ENCODE measurements around the gene TEX101. TPM values are rescaled to one million over a fixed set of nuclear protein-coding genes. Genes with fewer than 3 reads are reported as not detected.
A peak's percentile ranks its signal among the peaks of the same experiment; 100 is the strongest.
"Not testable (repeated sequence)": the region's sequence is repeated elsewhere in the genome, so short reads cannot be mapped to it uniquely, and the experiment has no call there.

The TEX101 gene
- total and polyA plus RNA-seq, 5 donors from 2014 or later: not detected

DNA sequence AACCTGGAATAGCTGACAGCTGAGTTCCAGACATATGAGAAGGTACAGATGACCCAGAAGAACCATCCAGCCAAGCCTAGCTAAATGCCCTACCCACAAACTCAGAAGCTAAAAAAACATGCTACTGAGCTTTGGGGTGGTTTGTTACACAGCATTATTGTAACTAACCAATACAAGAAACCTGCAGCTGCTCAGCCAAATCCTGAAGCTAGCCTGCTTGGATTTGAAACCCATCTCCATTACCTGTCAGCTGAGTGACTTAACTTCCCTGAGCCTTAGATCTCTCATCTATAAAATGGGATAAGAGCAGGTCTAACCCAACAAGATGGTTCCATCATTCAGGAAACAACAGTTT lies 25.0 kb downstream of the TEX101 start:
- Mint-ChIP-seq H3K9me3 (peaks cover 0 to 3% (median 0%) of the 10 kb centered on the region in 7 donors), H3K36me3 (no peaks in the 10 kb centered on the region), H3K27ac (peak overlapping the region in 2 of 3 donors; percentile 86 to 92), H3K27me3 (peaks cover 5% of the 10 kb centered on the region), H3K4me1 (peaks cover 10 to 60% (median 33%) of the 10 kb centered on the region in 4 donors), H3K4me3 (peak overlapping the region in 3 of 4 donors; percentile 23 to 72 (median 62))
- H3K36me3 ChIP-seq (ENCODE audit: control insufficient read depth, insufficient read depth, low read length): no peaks in the 10 kb centered on the region
- H3K4me3 ChIP-seq (ENCODE audit: low read depth, low read length): peak overlapping the region; percentile 26
- no peak overlapping the region for H3K27ac ChIP-seq (ENCODE audit: insufficient read depth, low read length, poor library complexity, severe bottlenecking)
- no peaks in the 10 kb centered on the region for H3K9me3 ChIP-seq (ENCODE audit: control insufficient read depth in 2 of 2, low read length in 2 of 2)
- ATAC-seq (ENCODE audit: low read depth in 2 of 2) (no peak), DNase-seq (no peak)
- H3K27me3 ChIP-seq (ENCODE audit: control insufficient read depth, insufficient read depth, low read length): no peaks in the 10 kb centered on the region
- peaks cover 35% of the 10 kb centered on the region for H3K4me1 ChIP-seq (ENCODE audit: control insufficient read depth, insufficient read depth, low read length, poor library complexity, severe bottlenecking)

DNA sequence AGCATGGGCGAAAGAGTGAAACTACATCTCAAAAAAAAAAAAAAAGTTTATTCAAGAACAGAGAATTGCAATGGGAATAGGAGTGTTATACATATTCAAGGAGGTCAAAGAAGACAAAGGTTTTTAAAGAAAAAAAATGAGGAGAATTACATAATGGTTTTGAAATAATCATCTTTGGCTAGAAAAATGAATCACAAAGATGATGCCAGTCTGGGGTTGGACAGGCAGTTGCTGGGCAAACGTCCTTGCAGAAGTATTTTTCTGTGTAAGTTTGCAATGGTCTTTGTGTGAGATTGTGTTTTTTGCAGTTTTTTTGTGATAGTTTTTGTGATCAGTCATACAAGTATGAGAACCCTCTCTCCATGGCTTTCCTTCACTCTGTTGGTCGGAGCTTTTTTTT lies 27.0 kb downstream of the TEX101 start:
- ATAC-seq (ENCODE audit: low read depth in 2 of 2): no peak
- peaks cover 10 to 60% (median 34%) of the 10 kb centered on the region in 4 donors for H3K4me1 Mint-ChIP-seq

DNA sequence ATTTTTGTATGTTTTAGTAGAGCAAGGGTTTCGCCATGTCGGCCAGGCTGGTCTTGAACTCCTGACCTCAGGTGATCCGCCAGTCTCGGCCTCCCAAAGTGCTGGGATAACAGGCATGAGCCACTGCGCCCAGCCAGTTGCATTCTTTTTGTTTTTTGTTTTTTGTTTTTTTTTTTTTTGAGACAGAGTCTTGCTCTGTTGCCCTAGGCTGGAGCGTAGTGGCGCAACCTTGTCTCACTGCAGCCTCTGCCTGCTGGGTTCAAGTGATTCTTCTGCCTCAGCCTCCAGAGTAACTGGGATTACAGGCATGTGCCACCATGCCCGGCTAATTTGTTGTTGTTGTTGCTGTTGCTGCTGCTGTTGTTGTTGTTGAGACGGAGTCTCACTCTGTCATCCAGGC lies 29.4 kb downstream of the TEX101 start:
- Mint-ChIP-seq H3K4me1 (peaks cover 6 to 49% (median 24%) of the 10 kb centered on the region in 4 donors), H3K27ac (peak overlapping the region in 2 of 3 donors; percentile 47 to 74)
- H3K9me3 Mint-ChIP-seq; H3K36me3 Mint-ChIP-seq; DNase-seq; H3K27ac ChIP-seq (ENCODE audit: insufficient read depth, low read length, poor library complexity, severe bottlenecking); H3K27me3 ChIP-seq (ENCODE audit: control insufficient read depth, insufficient read depth, low read length); H3K27me3 Mint-ChIP-seq; H3K4me3 Mint-ChIP-seq; H3K9me3 ChIP-seq (ENCODE audit: control insufficient read depth in 2 of 2, low read length in 2 of 2); H3K36me3 ChIP-seq (ENCODE audit: control insufficient read depth, insufficient read depth, low read length); H3K4me3 ChIP-seq (ENCODE audit: low read depth, low read length); ATAC-seq (ENCODE audit: low read depth in 2 of 2): not testable (repeated sequence)
- H3K4me1 ChIP-seq (ENCODE audit: control insufficient read depth, insufficient read depth, low read length, poor library complexity, severe bottlenecking): peaks cover 16% of the 10 kb centered on the region

More for the DNA sequence above, 27.0 kb downstream of the TEX101 start:
- no peak for DNase-seq
- Histone ChIP-seq H3K4me1 (ENCODE audit: control insufficient read depth, insufficient read depth, low read length, poor library complexity, severe bottlenecking) (peaks cover 31% of the 10 kb centered on the region), H3K27me3 (ENCODE audit: control insufficient read depth, insufficient read depth, low read length) (no peaks in the 10 kb centered on the region), H3K9me3 (ENCODE audit: control insufficient read depth in 2 of 2, low read length in 2 of 2) (no peaks in the 10 kb centered on the region), H3K36me3 (ENCODE audit: control insufficient read depth, insufficient read depth, low read length) (no peaks in the 10 kb centered on the region), H3K27ac (ENCODE audit: insufficient read depth, low read length, poor library complexity, severe bottlenecking) (no peak overlapping the region), H3K4me3 (ENCODE audit: low read depth, low read length) (no peak overlapping the region)
- peak overlapping the region in 1 of 4 donors; percentile 48 for H3K4me3 Mint-ChIP-seq
- H3K36me3 Mint-ChIP-seq: no peaks in the 10 kb centered on the region
- peak overlapping the region; percentile 31 to 93 (median 73) for H3K27ac Mint-ChIP-seq
- H3K27me3 Mint-ChIP-seq: peaks cover 5% of the 10 kb centered on the region
- peaks cover 0 to 3% (median 0%) of the 10 kb centered on the region in 7 donors for H3K9me3 Mint-ChIP-seq

DNA sequence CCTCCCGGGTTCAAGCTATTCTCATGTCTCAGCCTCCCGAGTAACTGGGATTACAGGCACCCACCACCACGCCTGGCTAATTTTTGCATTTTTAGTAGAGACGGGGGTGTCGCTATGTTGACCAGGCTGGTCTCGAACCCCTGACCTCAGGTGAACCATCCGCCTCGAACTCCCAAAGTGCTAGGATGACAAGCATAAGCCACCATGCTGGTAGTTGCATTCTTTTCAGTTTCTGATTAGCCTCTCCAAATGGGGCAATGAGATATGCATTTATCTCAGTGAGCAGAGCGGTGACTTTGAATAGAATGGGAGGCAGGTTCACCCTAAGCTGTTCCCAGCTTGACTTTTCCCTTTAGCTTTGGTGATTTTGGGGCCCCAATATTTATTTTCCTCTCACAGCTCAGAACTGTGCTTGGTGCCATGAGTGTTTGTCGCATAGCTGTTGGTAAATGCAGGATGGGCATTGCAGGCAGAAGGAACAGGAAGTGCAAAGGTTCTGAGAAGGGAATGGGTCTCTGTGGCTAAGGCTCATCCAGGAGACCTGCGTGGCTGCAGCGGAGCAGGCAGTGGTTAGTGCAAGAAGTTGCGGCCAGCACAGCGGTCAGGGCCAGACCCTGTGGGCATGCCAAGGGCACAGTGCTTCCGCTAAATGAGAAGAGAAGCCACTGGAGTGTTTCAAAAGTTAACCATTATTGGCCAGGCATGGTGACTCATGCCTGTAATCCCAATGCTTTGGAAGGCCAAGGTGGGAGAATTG lies 30.0 kb downstream of the TEX101 start:
- Histone ChIP-seq H3K9me3 (ENCODE audit: control insufficient read depth in 2 of 2, low read length in 2 of 2) (no peaks in the 10 kb centered on the region), H3K27me3 (ENCODE audit: control insufficient read depth, insufficient read depth, low read length) (no peaks in the 10 kb centered on the region), H3K27ac (ENCODE audit: insufficient read depth, low read length, poor library complexity, severe bottlenecking) (no peak overlapping the region), H3K4me1 (ENCODE audit: control insufficient read depth, insufficient read depth, low read length, poor library complexity, severe bottlenecking) (peaks cover 12% of the 10 kb centered on the region), H3K36me3 (ENCODE audit: control insufficient read depth, insufficient read depth, low read length) (no peaks in the 10 kb centered on the region), H3K4me3 (ENCODE audit: low read depth, low read length) (no peak overlapping the region)
- Mint-ChIP-seq H3K9me3 (peaks cover 0 to 3% (median 0%) of the 10 kb centered on the region in 7 donors), H3K4me3 (no peak overlapping the region), H3K27me3 (peaks cover 5% of the 10 kb centered on the region), H3K27ac (peak overlapping the region; percentile 4 to 74 (median 47)), H3K4me1 (peaks cover 8 to 43% (median 21%) of the 10 kb centered on the region in 4 donors), H3K36me3 (no peaks in the 10 kb centered on the region)
- no peak for DNase-seq
- no peak for ATAC-seq (ENCODE audit: low read depth in 2 of 2)

DNA sequence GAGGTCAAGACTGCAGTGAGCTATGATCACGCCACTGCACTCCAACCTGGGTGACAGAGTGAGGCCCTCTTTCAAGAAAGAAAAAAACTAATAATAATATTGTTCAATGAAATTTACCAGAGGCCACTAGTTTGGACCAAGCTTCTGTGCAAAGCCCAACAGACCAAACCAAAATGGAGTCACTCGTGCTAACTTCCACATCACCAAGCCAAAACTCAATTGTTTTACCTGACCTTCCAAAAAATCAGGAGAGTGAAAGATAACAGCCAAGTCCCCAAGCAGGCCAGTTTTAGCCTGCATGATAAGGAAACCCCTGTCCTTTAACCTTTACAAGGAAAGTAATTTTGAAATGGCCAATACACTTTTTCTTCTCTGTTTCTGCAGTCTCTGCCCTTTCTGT lies 30.7 kb downstream of the TEX101 start:
- H3K27ac Mint-ChIP-seq: peak overlapping the region in 2 of 3 donors; percentile 29 to 86
- H3K4me3 Mint-ChIP-seq: no peak overlapping the region
- no peak for ATAC-seq (ENCODE audit: low read depth in 2 of 2)

DNA sequence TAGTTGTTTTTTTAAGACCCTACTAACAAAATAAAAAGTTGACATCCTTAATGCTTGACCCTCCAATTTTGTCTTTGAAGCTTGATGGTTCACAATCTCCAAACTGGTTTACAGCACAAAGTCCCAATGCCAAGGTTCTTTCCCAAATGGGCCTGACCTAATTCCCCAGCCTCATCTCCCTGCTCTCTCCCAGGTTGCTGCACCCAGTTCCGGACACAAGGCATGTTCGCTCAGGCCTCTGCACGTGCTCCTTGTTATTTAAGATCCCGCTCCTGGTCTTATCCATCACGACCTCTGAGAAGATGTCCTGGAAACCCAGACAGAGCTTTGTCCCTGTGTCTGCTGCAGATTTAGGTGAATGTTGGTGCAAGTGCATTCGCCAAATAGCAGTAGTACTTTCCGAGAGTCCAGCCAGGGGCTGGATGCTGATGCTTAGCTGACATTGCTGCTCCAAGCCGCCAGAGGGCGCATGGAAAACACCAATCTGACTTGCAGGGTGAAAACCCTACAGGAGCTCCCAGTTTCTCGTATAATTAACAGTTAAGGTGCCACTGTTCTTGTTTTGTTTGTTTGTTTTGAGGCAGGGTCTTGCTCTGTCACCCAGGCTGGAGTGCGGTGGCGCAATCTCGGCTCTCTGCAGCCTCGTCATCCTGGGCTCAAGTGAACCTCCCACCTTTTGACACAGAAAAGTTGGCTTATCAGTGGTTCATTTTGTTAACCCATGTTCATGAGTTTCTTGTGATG lies 32.2 kb downstream of the TEX101 start:
- no peaks in the 10 kb centered on the region for H3K9me3 ChIP-seq (ENCODE audit: control insufficient read depth in 2 of 2, low read length in 2 of 2)
- H3K4me1 ChIP-seq (ENCODE audit: control insufficient read depth, insufficient read depth, low read length, poor library complexity, severe bottlenecking): peaks cover 5% of the 10 kb centered on the region
- Mint-ChIP-seq H3K36me3 (no peaks in the 10 kb centered on the region), H3K27ac (peak overlapping the region; percentile 68 to 79 (median 73)), H3K27me3 (no peaks in the 10 kb centered on the region), H3K4me3 (no peak overlapping the region), H3K4me1 (peaks cover 8 to 33% (median 17%) of the 10 kb centered on the region in 4 donors), H3K9me3 (no peaks in the 10 kb centered on the region)
- no peak overlapping the region for H3K4me3 ChIP-seq (ENCODE audit: low read depth, low read length)
- no peaks in the 10 kb centered on the region for H3K27me3 ChIP-seq (ENCODE audit: control insufficient read depth, insufficient read depth, low read length)
- no peaks in the 10 kb centered on the region for H3K36me3 ChIP-seq (ENCODE audit: control insufficient read depth, insufficient read depth, low read length)
- DNase-seq: peak; percentile 68 to 80 (median 79)
- no peak overlapping the region for H3K27ac ChIP-seq (ENCODE audit: insufficient read depth, low read length, poor library complexity, severe bottlenecking)
- peak; percentile 60 to 78 for ATAC-seq (ENCODE audit: low read depth in 2 of 2)

More for the DNA sequence above, 30.7 kb downstream of the TEX101 start:
- no peak overlapping the region for H3K4me3 ChIP-seq (ENCODE audit: low read depth, low read length)
- H3K27me3 ChIP-seq (ENCODE audit: control insufficient read depth, insufficient read depth, low read length): no peaks in the 10 kb centered on the region
- H3K27ac ChIP-seq (ENCODE audit: insufficient read depth, low read length, poor library complexity, severe bottlenecking): no peak overlapping the region
- Mint-ChIP-seq H3K4me1 (peaks cover 8 to 37% (median 19%) of the 10 kb centered on the region in 4 donors), H3K27me3 (peaks cover 3% of the 10 kb centered on the region), H3K36me3 (no peaks in the 10 kb centered on the region), H3K9me3 (peaks cover 0 to 3% (median 0%) of the 10 kb centered on the region in 7 donors)
- peaks cover 5% of the 10 kb centered on the region for H3K4me1 ChIP-seq (ENCODE audit: control insufficient read depth, insufficient read depth, low read length, poor library complexity, severe bottlenecking)
- DNase-seq: no peak
- no peaks in the 10 kb centered on the region for H3K36me3 ChIP-seq (ENCODE audit: control insufficient read depth, insufficient read depth, low read length)
- no peaks in the 10 kb centered on the region for H3K9me3 ChIP-seq (ENCODE audit: control insufficient read depth in 2 of 2, low read length in 2 of 2)

DNA sequence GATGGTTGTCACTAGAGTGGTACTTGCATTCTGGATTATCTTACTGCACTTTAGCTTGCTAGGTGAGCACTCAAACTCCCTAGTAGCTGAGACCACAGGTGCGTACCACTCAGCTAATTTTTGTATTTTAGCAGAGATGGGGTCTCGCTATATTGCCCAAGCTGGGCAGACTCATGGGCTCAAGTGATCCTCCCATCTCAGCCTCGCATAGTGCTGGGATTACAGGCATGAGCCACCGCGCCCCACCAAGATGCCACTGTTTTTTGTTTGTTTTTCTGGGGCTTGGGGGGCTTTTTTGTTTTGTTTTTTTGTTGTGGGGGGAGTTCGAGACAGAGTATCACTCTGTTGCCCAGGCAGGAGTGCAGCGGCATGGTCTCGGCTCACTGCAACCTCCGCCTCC lies 33.0 kb downstream of the TEX101 start:
- Mint-ChIP-seq H3K36me3 (peaks cover 3% of the 10 kb centered on the region), H3K27ac (no peak overlapping the region), H3K9me3 (peaks cover 0 to 3% (median 0%) of the 10 kb centered on the region in 7 donors), H3K27me3 (no peaks in the 10 kb centered on the region), H3K4me3 (no peak overlapping the region), H3K4me1 (peaks cover 8 to 31% (median 17%) of the 10 kb centered on the region in 4 donors)
- Histone ChIP-seq H3K27me3 (ENCODE audit: control insufficient read depth, insufficient read depth, low read length) (no peaks in the 10 kb centered on the region), H3K27ac (ENCODE audit: insufficient read depth, low read length, poor library complexity, severe bottlenecking) (no peak overlapping the region), H3K36me3 (ENCODE audit: control insufficient read depth, insufficient read depth, low read length) (no peaks in the 10 kb centered on the region), H3K9me3 (ENCODE audit: control insufficient read depth in 2 of 2, low read length in 2 of 2) (no peaks in the 10 kb centered on the region), H3K4me3 (ENCODE audit: low read depth, low read length) (no peak overlapping the region), H3K4me1 (ENCODE audit: control insufficient read depth, insufficient read depth, low read length, poor library complexity, severe bottlenecking) (peaks cover 5% of the 10 kb centered on the region)
- DNase-seq (no peak), ATAC-seq (ENCODE audit: low read depth in 2 of 2) (no peak)
